ENCODE measurements around the gene DOCK1.

DNA sequence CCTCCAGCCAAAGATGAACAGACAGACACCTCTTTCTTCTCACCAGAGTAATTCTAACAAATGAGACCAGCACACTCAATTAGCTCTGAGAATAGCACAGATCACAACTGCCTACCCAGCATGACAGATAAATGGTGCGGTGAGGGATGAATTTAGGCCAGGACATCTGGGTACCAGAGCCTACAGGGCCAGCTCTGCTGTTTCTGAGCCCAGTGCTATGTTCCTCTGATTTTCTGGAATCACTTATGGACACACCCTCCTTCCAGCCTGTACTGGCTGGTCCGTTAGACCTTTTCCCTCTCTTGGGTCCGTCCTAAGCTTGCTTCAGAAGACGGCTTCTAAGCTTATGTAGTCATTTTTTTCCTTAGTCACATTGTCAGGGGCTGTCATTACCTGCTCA lies 217.6 kb downstream of the DOCK1 start:
- TF ChIP-seq, protein P1, sequence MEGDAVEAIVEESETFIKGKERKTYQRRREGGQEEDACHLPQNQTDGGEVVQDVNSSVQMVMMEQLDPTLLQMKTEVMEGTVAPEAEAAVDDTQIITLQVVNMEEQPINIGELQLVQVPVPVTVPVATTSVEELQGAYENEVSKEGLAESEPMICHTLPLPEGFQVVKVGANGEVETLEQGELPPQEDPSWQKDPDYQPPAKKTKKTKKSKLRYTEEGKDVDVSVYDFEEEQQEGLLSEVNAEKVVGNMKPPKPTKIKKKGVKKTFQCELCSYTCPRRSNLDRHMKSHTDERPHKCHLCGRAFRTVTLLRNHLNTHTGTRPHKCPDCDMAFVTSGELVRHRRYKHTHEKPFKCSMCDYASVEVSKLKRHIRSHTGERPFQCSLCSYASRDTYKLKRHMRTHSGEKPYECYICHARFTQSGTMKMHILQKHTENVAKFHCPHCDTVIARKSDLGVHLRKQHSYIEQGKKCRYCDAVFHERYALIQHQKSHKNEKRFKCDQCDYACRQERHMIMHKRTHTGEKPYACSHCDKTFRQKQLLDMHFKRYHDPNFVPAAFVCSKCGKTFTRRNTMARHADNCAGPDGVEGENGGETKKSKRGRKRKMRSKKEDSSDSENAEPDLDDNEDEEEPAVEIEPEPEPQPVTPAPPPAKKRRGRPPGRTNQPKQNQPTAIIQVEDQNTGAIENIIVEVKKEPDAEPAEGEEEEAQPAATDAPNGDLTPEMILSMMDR (IDR thresholded peaks at IDR 0.05 in 4 of 5, conservative IDR thresholded peaks at IDR 0.05 in 1 of 5) = no peak
- TF ChIP-seq POLR2A (IDR thresholded peaks at IDR 0.05) = no peak

Measured in gastrocnemius medialis (tissue), 4 donors.